GM19099 (cell line): Measurements from ENCODE around the gene PLEKHH2.

Experiments used
- POLR2A ChIP-seq: IDR thresholded peaks from 3 replicates; pipeline ENCODE4 v1.6.1; 2011; ENCODE audit warnings: low read depth; ENCODE audit not compliant: insufficient read length; ENCODE audit errors: extremely low read depth

Gene PLEKHH2

DNA sequence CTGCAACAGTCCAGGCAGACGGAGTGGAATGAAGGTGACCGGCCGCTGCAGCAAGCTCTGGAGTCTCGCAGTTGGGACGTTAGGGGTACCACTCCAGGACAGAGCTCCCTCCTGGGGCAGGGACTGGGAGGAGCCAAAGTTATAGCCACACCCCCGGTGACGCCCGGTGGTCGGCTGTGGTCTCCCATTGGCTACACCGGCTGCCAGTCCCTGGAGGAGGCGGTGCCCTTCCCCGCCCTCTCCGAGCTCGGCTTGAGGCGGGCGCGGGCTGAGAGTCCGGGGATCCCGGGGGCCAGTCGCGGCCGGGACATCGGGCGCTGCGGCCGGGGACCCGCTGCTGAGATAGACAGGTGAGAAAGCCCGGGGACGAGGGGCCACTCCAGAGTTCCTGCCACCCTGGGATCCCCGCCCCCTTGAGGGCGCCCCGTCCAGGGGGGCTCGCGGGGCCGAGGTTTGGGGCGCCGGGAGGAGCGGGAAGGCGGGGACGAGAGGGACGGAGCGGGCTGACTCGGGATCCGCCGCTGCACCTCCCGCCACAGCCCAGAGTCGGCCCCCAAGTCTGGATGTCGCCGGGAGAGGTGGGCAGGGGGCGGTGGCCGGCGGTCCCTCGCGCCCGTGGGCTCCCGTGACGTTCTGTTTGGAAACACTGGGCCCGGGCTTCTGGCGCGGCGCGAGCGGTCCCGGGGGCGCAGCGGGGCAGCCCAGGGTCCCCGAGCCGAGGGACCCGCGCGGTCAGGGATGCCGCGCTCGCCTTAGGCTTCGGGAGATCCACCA, at the start of gene PLEKHH2:
PLEKHH2 (plus strand) TSS at position 231 of the 774 bp plus-strand sequence. CDS start 7,414 bp downstream, outside the sequence.
- TF ChIP-seq POLR2A, result no peak

DNA sequence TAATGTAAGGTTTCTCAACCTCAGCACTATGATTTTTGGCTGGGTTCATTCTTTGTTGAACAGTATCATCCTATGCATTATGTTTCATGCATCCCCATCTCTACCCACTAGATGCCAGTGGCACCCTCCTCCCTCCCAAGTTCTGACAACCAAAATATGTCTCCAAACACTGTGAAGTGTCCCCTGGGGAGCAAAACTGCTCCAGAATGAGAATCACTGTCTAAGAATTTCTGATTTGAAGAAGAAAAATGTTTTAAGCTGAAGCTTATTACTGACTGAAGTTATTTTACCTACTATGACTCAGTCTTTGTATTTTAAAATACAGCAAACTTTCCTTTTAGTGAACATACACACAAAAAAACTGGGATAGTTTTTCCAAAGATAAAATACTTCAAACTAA, 44.6 kb upstream of the PLEKHH2 start:
- TF ChIP-seq POLR2A, result no peak

DNA sequence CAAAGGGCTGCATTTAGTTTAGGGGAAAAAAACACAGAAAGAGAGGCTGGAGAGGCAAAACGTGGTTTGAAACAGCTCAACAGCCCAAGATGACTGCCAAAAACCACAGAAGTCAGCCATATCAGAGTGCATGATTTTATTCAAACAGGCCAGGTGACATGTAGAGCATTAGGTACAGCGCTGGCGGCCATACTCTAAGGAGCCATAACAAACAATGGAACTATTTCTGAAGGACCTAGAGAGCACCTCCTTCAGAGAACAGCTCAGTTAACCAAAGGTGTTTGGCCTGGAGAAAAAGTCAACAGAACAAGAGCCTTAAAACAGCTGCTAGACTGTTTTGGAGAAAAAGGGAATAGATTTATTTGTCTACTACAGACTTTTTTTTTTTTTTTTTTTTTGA, 43.8 kb upstream of the PLEKHH2 start:
- no peak for TF ChIP-seq POLR2A

DNA sequence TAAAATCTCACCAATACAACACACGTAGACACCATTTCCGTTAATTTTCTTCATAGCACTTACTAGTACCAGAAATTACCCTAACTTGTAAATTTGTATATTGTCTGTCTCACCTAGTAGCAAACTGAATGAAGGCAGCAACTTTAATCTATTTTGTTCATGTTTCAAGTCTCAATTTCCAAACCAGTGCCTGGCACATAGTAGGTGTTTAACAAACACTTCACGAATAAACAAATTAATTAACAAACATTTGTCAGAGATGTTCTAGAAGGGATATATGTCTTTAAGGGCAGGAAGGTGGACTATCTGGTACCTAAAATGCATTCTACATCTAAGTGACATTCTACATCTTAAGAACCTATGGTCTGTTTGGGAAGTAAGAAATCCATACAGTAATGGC, 42.2 kb upstream of the PLEKHH2 start:
- TF ChIP-seq POLR2A, result no peak

DNA sequence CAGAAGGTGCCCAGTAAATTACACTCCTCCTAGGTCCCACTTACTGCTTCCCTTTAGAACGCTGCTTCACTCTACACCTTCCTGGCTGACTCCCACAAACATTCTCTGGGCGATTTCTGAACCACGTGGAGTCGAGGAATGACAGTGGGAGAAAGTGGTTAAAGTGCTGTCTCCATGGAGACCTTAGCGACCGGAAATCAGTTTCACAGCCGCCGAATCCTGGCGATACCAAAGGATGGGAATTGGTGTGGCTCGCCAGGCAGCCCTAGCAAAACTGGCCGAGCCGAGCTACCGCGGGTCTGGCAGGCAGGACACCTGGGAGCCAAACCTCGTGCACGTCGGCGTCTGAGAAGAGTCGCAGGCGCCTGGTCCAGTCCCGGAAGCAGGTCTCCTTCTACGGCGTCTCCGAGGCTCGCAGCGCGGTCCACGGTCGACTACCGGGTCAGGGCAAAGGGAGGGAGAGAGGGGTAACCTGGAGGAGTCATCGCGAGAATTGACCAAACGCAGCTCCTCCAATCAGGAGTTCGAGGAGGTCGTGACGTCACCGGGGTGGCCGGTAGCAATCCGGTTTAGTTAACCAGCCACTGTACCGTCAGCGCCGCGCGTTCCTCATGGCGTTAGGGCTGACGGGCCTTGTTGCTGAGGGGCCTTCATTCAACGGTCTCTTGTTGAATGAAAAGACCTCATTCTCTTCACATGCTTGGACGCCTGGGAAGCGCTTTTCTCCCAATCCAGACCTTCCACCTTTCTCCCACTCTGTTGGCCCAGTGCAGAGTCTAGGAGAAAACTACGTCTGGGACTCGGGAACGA, 41.3 kb upstream of the PLEKHH2 start, which contains the start of gene THADA:
THADA (minus strand) TSS at position 436 of the 810 bp plus-strand sequence. CDS start 3,646 bp downstream, outside the sequence.
- peak; percentile 99 for TF ChIP-seq POLR2A

DNA sequence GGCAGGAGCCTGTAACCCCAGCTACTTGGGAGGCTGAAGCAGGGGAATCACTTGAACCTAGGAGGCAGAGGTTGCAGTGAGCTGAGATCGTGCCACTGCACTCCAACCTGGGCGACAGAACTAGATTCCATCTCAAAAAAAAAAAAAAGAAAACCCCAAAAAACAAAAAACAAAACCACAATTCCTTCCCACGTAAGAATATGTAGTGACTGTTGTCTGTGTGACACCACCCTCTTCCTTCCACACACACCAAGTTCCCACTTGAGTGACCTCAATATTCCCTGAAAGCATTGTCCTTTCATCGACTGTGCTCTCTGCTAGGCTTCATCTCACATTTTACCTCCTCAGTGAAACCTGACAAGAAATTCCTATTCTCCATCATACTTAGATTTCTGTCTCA, 32.4 kb upstream of the PLEKHH2 start:
- no peak for TF ChIP-seq POLR2A

DNA sequence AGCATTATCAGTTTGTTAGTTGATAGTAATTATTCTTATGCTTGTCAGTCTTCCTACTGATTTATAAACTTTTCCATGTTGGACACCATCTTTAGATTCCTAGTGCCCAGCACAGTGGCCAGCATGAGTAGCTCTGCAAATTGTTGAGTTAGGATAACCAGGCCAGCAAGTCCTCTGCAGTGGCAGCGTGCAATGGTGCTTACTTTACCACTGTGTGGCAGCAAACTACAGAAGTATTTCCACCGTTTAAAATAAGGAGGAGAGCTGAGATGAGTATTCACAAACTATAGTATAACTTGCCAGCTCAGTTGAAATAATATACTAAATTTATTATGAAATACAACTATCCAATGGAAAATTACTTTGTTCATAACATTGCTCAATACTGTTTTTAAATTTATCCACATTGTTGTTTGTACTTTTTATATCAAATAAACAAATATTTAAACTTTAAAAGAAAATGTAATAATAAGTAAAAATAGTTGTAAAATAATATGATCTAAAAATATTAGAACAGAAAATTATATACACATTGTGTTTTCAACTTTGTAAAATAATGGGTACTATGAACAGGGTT, 31.9 kb upstream of the PLEKHH2 start:
- TF ChIP-seq POLR2A, result no peak

DNA sequence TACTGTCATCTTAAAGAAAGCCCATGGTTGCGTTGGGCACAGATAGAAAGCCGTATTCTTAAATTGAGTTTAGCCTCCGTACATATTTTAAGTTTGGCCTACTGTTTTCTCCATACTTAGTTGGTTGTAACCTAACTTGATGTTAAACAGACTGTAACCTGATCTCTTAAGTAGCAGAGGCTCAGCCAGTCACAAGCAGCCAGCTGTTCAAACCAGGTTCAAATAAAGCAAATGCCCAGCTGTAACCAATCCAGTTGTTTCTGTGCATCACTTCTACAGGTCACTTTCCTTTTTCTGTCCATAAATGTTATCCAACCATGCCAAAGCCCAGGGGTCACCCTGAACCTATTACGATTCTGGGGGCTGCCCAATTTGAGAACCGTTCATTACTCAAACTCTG, 31.2 kb upstream of the PLEKHH2 start:
- no peak for TF ChIP-seq POLR2A

DNA sequence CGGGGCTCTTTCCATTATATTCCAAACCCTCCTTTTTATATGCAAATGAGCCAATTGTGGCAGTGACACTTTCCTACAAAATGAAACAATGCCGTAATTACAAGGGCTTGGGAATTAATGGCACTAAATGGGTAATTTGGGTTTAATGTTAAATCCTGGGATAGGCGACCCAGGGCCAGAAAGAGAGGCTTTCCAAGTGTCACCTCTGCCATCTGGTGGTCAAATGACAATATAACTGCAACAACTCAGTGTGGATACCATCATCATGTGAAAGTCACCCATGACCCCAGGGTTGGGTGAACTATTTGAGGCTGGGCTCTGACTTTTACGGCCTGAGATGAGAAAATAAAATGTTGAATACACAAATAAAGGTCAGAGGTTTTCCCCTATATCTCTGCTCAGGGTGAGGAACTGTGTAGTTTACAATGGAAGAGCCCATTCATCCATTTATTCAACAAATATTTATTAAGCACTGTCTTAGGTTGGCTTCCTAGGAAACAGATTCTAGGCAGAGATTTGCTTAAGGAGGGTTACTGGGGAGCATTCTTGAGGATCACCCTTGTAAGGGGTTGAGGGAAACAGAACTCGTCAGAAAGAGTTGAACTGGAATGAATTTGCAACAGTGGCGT, 27.7 kb upstream of the PLEKHH2 start:
- TF ChIP-seq POLR2A, result no peak

DNA sequence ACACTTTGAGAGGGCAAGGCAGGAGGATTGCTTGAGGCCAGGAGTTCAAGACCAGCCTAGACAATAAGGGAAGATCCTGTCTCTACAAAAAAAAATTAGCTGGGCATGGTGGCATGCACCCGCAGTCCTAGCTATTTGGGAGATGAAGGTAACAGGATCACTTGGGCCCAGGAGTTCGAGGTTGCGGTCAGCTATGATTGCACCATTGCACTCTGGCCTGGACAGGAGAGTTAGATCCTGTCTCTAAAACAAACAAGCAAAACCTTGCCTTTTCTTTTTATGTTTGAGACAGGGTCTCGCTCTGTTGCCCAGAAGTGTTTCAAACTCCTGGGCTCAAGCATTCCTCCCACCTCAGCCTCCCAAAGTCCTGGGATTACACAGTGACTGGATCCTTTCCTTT, 26.7 kb upstream of the PLEKHH2 start:
- no peak for TF ChIP-seq POLR2A

DNA sequence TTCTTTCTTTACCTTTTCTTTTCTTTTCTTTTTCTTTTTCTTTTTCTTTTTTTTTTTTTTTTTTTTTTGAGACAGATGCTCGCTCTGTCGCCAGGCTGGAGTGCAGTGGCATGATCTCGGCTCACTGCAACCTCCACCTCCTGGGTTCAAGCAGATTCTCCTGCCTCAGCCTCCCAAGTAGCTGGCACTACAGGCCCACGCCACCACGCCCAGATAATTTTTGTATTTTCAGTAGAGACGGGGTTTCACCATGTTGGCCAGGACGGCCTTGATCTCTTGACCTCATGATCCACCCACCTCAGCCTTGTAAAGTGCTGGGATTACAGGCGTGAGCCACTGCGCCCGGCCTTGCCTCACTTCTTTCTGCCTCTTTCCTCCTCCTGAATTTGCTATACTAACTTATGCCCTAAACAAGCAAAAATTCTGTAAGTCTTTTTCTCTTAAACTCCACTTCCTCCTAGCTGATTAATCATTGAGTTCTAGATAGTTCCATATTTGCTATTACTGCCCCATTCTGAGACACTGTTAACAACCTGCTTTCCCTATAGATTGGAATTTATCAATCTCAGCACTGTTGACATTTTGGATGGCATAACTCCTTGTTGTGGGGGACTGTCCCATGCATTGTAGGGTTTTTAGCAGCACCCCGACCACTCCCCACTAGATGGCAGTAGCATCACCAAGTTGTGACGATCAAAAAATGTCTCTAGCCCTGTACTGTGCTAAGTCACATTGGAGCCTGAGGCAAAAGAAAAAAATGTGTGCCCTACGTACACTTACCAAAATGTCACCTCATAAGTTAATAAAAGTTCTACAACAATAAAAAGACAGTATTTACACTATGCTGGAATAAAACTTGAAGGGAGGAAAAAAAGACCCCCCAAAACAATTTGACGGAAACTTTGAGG, 24.8 kb upstream of the PLEKHH2 start:
- no peak for TF ChIP-seq POLR2A

DNA sequence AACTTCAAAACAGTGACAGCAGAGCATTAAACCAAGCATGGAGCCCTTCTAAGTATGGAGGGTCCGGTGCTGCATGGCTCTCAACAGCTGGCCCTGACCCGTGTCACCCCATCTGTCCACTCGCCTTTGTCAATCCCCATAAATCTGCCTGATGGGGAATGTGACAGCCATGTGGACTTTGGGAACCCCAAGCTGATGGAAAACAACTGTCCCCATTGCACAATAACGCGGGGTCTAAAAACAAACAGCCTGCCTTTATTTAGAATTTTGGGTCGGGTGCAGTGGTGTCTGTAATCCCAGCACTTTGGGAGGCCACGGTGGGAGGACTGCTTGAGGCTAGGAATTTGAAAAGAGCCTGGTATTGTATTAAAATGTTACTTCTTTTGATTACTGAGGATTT, 24.1 kb upstream of the PLEKHH2 start:
- TF ChIP-seq POLR2A, result no peak

DNA sequence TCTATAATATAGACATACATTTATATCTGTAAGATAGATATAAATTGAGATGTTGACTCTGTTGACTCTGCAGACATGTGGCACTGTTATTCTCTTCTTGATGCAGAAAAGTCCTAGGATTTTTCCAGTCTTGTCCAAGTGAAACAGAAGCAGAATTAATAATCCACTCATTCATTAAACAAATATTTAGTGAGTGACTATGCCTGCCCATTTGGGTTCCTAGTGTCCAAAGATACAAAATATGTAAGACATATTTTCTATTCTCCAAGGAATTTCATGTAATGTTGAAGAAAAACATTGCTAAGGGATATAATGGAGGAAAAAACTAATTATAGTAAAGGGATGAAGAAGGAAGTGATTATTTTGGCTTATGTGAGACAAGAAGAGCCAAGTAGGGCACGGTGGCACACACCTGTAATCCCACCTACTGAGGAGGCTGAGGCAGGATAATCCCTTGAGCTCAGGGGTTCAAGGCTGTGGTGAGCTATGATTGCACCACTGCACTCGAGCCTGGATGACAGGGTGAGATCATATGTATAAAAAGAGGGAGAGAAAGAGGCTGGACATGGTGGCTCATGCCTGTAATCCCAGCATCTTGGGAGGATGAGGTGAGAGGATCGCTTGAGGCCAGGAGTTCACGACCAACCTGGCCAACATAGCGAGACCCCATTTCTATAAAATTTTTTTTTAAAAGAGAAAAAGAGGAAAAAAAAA, 19.9 kb upstream of the PLEKHH2 start:
- TF ChIP-seq POLR2A, result no peak
